Measurements from ENCODE around the gene EBI3. TPM values are rescaled to one million over a fixed set of nuclear protein-coding genes. Genes with fewer than 3 reads are reported as not detected.
"Not testable (repeated sequence)": the region's sequence is repeated elsewhere in the genome, so short reads cannot be mapped to it uniquely, and the experiment has no call there.

Gene EBI3
- total and polyA plus RNA-seq, 4 experiments from 2014 or later, result 0.26 TPM; not detected in 3

DNA sequence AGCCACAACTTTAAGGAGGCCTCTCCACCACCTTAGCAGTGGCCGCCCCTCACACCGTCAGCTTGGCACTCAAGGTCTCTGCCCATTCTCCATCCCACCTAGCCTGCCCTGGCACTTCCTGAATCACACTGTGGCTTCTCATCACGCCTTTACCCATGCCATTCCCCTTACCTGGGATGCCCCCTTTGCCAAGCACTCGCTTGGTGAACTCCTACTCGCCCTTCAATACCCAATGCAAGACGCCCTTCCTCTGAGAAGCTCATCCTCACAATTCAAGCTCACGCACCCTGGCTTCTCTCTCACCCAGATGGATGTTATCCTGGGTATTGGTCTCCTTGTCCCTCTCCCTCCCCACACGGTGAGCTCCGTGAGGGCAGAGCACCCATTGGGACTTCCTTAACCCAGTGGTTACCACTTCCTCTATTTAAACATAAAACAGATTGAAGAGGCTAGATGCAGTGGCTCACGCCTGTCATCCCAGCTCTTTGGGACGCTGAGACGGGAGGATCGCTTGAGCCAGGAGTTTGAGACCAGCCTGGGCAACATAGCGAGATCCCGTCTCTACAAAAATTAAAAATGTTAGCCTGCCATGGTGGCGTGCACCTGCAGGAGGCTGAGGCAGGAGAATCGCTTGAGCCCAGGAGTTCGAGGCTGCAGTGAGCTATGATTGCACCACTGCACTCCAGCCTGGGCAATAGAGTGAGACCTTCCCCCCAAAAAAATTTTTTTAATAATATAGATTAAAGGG is 37.1 kb downstream of the EBI3 start:
- intact Hi-C loops (cut with micrococcal nuclease), result no loop called here

DNA sequence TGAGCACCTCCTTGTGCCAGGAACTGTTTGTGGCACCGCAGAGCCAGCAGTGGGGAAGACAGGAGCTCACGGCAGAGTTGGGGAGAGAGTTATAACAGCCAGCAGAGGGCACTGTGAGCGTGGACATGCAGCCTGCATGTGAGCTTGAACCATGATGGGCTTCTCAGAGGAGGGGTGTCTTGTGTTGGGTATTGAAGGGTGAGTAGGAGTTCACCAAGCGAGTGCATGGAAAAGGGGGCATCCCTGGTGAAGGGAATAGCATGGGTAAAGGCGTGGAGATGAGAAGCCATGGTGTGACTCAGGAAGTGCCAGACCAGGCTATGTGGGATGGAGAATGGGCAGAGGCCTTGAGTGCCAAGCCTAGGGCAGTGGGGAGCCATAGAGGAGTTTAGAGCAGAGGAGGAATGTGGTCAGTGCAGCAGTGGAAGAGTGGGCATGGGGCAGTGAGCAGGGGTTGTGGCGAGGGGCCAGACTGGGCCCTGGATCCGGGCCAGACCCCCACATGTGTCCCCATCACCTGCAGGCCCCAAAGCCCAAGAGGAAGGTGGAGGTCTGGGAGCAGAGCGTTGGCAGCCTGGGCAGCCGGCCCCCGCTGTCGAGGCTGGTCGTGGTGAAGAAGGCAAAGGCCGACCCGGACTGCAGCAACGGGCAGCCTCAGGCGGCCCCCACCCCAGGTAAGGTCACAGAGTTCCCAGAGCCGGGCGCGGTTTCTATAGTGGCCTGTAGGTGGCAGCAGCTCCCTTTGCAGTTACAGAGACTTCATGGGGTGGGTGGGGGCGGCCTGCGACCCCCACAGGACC is 38.0 kb downstream of the EBI3 start:
- H3K27me3 Mint-ChIP-seq, result no peaks in the 10 kb centered on the region
- Histone ChIP-seq H3K27me3 (ENCODE audit: insufficient read depth, low read length) (no peaks in the 10 kb centered on the region), H3K27ac (ENCODE audit: low read depth, low read length) (no peak overlapping the region), H3K4me1 (ENCODE audit: insufficient read depth, low read length) (peaks cover 7% of the 10 kb centered on the region), H3K36me3 (ENCODE audit: insufficient read depth, low read length) (peaks cover 30% of the 10 kb centered on the region), H3K4me3 (ENCODE audit: low read length in 2 of 2) (no peak overlapping the region), H3K9me3 (ENCODE audit: control insufficient read depth in 1 of 2, low read length in 2 of 2) (no peaks in the 10 kb centered on the region)
- DNase-seq, result peak; percentile 41 to 57 (median 46)
- peak overlapping the region in 6 of 7 donors; percentile 22 to 93 (median 76) for H3K27ac Mint-ChIP-seq
- no peak overlapping the region for H3K4me3 Mint-ChIP-seq
- intact Hi-C loops (cut with micrococcal nuclease), result loop anchor here (1.0 kb wide), 3 partner anchors 61 to 133 kb away; partner anchors contain the start of gene SH3GL1
- H3K4me1 Mint-ChIP-seq, result peaks cover 12 to 19% (median 15%) of the 10 kb centered on the region in 4 donors
- POLR2A ChIA-PET (ENCODE audit: partially characterized antibody), result interaction anchor here (0.6 to 1.6 kb wide), 8 partner anchors 21 to 217 kb away, joined by 3 to 11 read pairs (median 3); partner anchors contain the start of genes MPND, SH3GL1 and YJU2
- peaks cover 30 to 51% of the 10 kb centered on the region in 2 donors for H3K36me3 Mint-ChIP-seq
- CTCF ChIA-PET (ENCODE audit: partially characterized antibody), result interaction anchor here (0.7 to 5.8 kb wide), 25 partner anchors 9 to 258 kb away, joined by 3 to 61 read pairs (median 4); partner anchors contain the start of genes CHAF1A, STAP2 and YJU2
- no peaks in the 10 kb centered on the region for H3K9me3 Mint-ChIP-seq

More for the DNA sequence above, 37.1 kb downstream of the EBI3 start:
- H3K27ac Mint-ChIP-seq, result peak overlapping the region in 3 of 7 donors; percentile 43 to 87 (median 83)
- CTCF ChIA-PET (ENCODE audit: partially characterized antibody), result interaction anchor here (0.8 to 5.8 kb wide), 22 partner anchors 9 to 259 kb away, joined by 3 to 61 read pairs (median 4); partner anchors contain the start of genes CHAF1A, SH3GL1, STAP2 and YJU2
- H3K9me3 Mint-ChIP-seq, result no peaks in the 10 kb centered on the region
- Histone ChIP-seq H3K4me1 (ENCODE audit: insufficient read depth, low read length) (peaks cover 7% of the 10 kb centered on the region), H3K4me3 (ENCODE audit: low read length in 2 of 2) (no peak overlapping the region), H3K27me3 (ENCODE audit: insufficient read depth, low read length) (no peaks in the 10 kb centered on the region), H3K27ac (ENCODE audit: low read depth, low read length) (no peak overlapping the region), H3K9me3 (ENCODE audit: control insufficient read depth in 1 of 2, low read length in 2 of 2) (no peaks in the 10 kb centered on the region), H3K36me3 (ENCODE audit: insufficient read depth, low read length) (peaks cover 34% of the 10 kb centered on the region)
- DNase-seq, result no peak
- no peak overlapping the region for H3K4me3 Mint-ChIP-seq
- no peaks in the 10 kb centered on the region for H3K27me3 Mint-ChIP-seq
- peaks cover 26 to 51% of the 10 kb centered on the region in 2 donors for H3K36me3 Mint-ChIP-seq
- POLR2A ChIA-PET (ENCODE audit: partially characterized antibody), result interaction anchor here (0.6 to 1.6 kb wide), 8 partner anchors 20 to 218 kb away, joined by 3 to 11 read pairs (median 3); partner anchors contain the start of genes MPND, SH3GL1 and YJU2
- H3K4me1 Mint-ChIP-seq, result peaks cover 12 to 19% (median 15%) of the 10 kb centered on the region in 4 donors

DNA sequence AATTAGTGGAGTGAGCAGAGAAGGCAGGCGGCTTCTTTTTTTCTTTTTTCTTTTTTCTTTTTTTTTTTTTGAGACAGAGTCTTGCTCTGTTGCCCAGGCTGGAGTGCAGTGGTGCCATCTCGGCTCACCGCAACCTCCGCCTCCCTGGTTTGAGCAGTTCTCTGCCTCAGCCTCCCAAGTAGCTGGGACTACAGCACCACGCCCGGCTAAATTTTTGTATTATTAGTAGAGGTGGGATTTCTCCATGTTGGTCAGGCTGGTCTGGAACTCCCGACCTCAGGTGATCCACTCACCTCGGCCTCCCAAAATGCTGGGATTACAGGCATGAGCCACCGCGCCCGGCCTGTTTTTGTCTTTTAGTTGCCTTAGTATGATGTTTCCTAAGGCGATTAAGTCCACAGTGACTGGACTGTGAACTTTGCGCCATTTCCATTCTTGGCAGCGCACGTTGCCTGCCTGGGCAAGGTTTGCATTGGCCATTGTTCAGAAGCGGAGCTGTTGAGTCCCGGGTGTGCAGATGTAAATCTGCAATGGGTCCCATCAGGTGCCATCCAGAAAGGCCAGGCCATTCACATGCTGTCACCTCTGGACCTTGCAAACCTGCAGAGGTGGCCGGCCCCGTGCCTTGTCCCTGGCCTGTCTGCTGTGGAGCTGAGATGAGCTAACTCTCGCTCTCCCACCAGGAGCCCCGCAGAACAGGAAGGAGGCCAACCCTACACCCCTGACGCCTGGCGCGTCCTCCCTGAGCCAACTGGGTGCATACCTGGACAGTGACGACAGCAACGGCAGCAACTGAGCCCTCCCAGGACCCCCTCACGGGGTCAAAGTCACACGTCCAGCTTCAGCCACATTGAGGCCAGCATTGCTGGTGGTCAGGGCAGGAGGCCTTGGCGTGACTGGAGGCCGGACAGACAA is 38.8 kb downstream of the EBI3 start:
- Mint-ChIP-seq H3K36me3 (peaks cover 30 to 47% of the 10 kb centered on the region in 2 donors), H3K9me3 (no peaks in the 10 kb centered on the region), H3K27ac (peak overlapping the region in 5 of 7 donors; percentile 22 to 93 (median 70)), H3K4me3 (no peak overlapping the region), H3K27me3 (no peaks in the 10 kb centered on the region), H3K4me1 (peaks cover 12 to 19% (median 15%) of the 10 kb centered on the region in 4 donors)
- Histone ChIP-seq H3K4me3 (ENCODE audit: low read length in 2 of 2) (no peak overlapping the region), H3K36me3 (ENCODE audit: insufficient read depth, low read length) (peaks cover 28% of the 10 kb centered on the region), H3K27ac (ENCODE audit: low read depth, low read length) (no peak overlapping the region), H3K4me1 (ENCODE audit: insufficient read depth, low read length) (peaks cover 7% of the 10 kb centered on the region), H3K27me3 (ENCODE audit: insufficient read depth, low read length) (no peaks in the 10 kb centered on the region), H3K9me3 (ENCODE audit: control insufficient read depth in 1 of 2, low read length in 2 of 2) (no peaks in the 10 kb centered on the region)
- CTCF ChIA-PET (ENCODE audit: partially characterized antibody), result interaction anchor here (0.7 to 5.8 kb wide), 15 partner anchors 11 to 257 kb away, joined by 3 to 61 read pairs (median 6); partner anchors contain the start of genes FSD1, STAP2 and YJU2
- intact Hi-C loops (cut with micrococcal nuclease), result loop anchor here (1.0 kb wide), 3 partner anchors 60 to 132 kb away; partner anchors contain the start of gene SH3GL1
- no peak for DNase-seq
- POLR2A ChIA-PET (ENCODE audit: partially characterized antibody), result interaction anchor here (1.6 kb wide), 1 partner anchor 75 kb away, joined by 3 read pairs; the partner anchor contains the start of gene MPND

DNA sequence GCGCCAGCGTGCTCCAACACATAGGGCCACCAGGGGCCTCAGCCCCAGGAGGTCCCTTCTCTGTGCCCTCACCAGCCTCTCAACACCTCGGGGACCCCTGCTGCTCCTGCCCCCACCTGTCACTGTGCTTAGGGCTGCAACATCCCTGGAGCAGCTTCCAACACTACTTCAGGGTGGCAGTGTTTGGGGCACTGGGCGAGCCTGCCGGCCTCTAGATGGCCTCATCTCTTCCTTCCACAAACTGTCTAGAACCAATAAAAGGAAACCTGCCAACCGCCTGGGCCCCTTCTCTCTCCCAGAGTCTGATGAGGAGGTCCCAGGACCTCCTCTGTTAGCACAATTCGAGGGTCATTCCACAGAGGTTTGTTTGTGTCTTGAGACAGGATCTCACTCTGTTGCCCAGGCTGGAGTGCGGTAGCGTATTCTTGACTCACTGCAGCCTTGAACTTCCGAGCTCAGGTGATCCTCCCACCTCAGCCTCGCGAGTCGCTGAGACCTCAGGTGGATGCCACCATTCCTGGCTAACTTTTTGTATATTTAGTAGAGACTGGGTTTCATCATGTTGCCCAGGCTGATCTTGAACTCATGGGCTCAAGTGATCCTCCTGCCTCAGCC is 39.6 kb downstream of the EBI3 start:
- POLR2A ChIA-PET (ENCODE audit: partially characterized antibody), result no interaction called here
- DNase-seq, result no peak
- intact Hi-C loops (cut with micrococcal nuclease), result no loop called here
- H3K4me3 ChIP-seq (ENCODE audit: low read length in 2 of 2), result no peak overlapping the region
- no peaks in the 10 kb centered on the region for H3K27me3 ChIP-seq (ENCODE audit: insufficient read depth, low read length)
- CTCF ChIA-PET (ENCODE audit: partially characterized antibody), result interaction anchor here (1.0 to 5.8 kb wide), 7 partner anchors 35 to 256 kb away, joined by 3 to 61 read pairs (median 8); partner anchors contain the start of gene FSD1
- no peaks in the 10 kb centered on the region for H3K9me3 ChIP-seq (ENCODE audit: control insufficient read depth in 1 of 2, low read length in 2 of 2)
- Mint-ChIP-seq H3K27me3 (no peaks in the 10 kb centered on the region), H3K36me3 (peaks cover 30 to 44% of the 10 kb centered on the region in 2 donors), H3K9me3 (no peaks in the 10 kb centered on the region), H3K4me3 (no peak overlapping the region), H3K4me1 (peaks cover 10 to 19% (median 14%) of the 10 kb centered on the region in 4 donors), H3K27ac (peak overlapping the region in 1 of 7 donors; percentile 35)
- peaks cover 7% of the 10 kb centered on the region for H3K4me1 ChIP-seq (ENCODE audit: insufficient read depth, low read length)
- no peak overlapping the region for H3K27ac ChIP-seq (ENCODE audit: low read depth, low read length)
- H3K36me3 ChIP-seq (ENCODE audit: insufficient read depth, low read length), result peaks cover 26% of the 10 kb centered on the region

DNA sequence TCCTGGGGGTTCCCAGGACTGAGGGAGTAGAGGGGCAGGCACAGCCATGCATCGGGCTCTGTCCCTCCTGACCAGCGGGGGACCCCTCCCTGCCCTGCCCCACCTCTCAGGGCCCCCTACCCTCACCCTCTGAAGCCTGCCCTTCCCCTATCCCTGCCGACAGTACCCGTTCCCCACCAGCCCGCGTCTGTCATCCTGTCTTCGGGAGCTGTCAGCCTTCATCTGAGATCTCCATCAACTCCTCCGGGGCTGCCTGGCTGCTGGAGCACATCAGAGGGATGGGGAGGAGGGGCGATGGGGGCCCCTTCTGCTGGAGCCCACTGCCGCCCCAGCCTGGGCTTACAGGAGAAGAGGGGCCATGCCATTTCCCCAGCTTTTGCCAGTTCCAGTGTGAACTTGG is 43.6 kb downstream of the EBI3 start:
- H3K27ac ChIP-seq (ENCODE audit: low read depth, low read length), result no peak overlapping the region
- H3K4me3 Mint-ChIP-seq, result no peak overlapping the region
- no peaks in the 10 kb centered on the region for H3K4me1 Mint-ChIP-seq
- CTCF ChIA-PET (ENCODE audit: partially characterized antibody), result no interaction called here
- POLR2A ChIA-PET (ENCODE audit: partially characterized antibody), result no interaction called here
- H3K4me1 ChIP-seq (ENCODE audit: insufficient read depth, low read length), result no peaks in the 10 kb centered on the region
- peaks cover 11% of the 10 kb centered on the region for H3K36me3 ChIP-seq (ENCODE audit: insufficient read depth, low read length)
- H3K27me3 Mint-ChIP-seq, result peaks cover 2% of the 10 kb centered on the region in 2 donors
- intact Hi-C loops (cut with micrococcal nuclease), result no loop called here
- DNase-seq, result no peak
- no peak overlapping the region for H3K4me3 ChIP-seq (ENCODE audit: low read length in 2 of 2)
- no peaks in the 10 kb centered on the region for H3K27me3 ChIP-seq (ENCODE audit: insufficient read depth, low read length)
- H3K9me3 ChIP-seq (ENCODE audit: control insufficient read depth in 1 of 2, low read length in 2 of 2), result no peaks in the 10 kb centered on the region
- peaks cover 7 to 17% of the 10 kb centered on the region in 2 donors for H3K36me3 Mint-ChIP-seq
- H3K27ac Mint-ChIP-seq, result no peak overlapping the region
- no peaks in the 10 kb centered on the region for H3K9me3 Mint-ChIP-seq

DNA sequence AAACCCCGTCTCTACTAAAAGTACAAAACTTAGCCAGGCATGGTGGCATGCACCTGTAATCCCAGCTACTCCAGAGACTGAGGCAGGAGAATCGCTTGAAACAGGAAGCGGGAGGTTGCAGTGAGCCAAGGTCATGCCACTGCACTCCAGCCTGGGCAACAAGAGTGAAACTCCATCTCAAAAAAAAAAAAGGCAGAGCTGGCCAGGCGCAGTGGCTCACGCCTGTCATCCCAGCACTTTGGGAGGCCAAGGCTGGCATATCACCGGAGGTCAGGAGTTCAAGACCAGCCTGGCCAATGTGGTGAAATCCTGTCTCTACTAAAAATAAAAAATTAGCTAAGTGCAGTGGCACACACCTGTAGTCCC is 45.0 kb downstream of the EBI3 start:
- intact Hi-C loops (cut with micrococcal nuclease); H3K4me1 Mint-ChIP-seq; H3K27me3 Mint-ChIP-seq; POLR2A ChIA-PET (ENCODE audit: partially characterized antibody); CTCF ChIA-PET (ENCODE audit: partially characterized antibody); H3K36me3 ChIP-seq (ENCODE audit: insufficient read depth, low read length); H3K27ac Mint-ChIP-seq; H3K27me3 ChIP-seq (ENCODE audit: insufficient read depth, low read length); H3K4me3 Mint-ChIP-seq; H3K4me3 ChIP-seq (ENCODE audit: low read length in 2 of 2); DNase-seq; H3K4me1 ChIP-seq (ENCODE audit: insufficient read depth, low read length); H3K27ac ChIP-seq (ENCODE audit: low read depth, low read length); H3K36me3 Mint-ChIP-seq; H3K9me3 ChIP-seq (ENCODE audit: control insufficient read depth in 1 of 2, low read length in 2 of 2); H3K9me3 Mint-ChIP-seq: not testable (repeated sequence)
